HG03095 (cell line): Measurements from ENCODE around the gene HMBS.

ENCODE experiments used
- ATAC-seq: cut with Tn5 transposase; IDR thresholded peaks from one replicate; pipeline ENCODE4 v1.9.1; 2021; ENCODE audit warnings: moderate library complexity; ENCODE audit not compliant: unreplicated experiment

HMBS gene

DNA sequence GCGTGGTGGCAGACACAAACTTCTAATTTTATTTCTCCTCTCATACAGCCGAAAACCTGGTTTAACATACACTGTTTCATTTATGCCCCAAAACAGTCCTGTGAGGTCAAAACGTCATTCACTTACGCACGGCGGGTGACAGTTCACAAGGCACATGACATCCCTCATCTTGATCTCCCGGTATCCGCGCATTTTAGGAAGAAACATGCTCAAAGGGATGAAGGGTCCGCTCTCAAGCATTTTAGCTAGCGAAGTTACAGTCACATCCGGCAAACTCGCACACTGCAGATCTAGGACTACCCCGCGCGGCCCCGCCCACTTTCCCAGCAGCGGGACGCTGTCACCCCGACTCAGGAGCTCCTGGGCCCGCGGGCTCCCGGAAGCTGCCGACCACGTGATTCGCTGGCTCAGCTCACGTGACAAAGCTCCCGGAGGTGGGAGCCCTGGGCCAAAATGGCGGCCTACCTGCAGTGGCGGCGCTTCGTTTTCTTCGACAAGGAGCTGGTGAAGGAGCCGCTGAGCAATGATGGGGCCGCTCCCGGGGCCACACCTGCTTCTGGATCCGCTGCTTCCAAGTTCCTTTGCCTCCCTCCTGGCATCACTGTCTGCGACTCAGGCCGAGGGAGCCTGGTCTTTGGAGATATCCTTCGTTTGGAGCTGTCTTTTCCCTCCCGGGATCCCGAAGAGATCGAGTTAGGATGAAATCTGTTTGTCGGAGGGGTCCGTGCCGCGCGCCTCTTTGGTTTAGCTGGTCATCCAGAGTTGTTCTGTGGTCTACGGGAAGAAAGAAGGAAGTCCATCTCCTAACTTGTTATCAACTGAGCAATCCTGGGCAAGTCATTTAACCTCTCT lies 17.1 kb upstream of the HMBS start, which contains the start of gene VPS11:
Gene VPS11 (plus strand): TSS at position 448 of the 852 bp plus-strand sequence. CDS start 6 bp downstream, at position 454.
- peak; percentile 88 for ATAC-seq

DNA sequence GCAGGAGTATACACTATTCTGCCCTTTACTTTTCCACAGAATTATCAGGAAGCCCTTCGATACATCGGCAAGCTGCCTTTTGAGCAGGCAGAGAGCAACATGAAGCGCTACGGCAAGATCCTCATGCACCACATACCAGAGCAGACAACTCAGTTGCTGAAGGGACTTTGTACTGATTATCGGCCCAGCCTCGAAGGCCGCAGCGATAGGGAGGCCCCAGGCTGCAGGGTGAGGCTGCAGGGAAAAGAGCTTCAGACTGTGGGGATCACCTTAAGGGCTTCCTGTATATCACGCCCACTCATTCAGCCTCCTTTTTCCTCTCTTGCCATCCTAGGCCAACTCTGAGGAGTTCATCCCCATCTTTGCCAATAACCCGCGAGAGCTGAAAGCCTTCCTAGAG lies 6.8 kb upstream of the HMBS start:
- no peak for ATAC-seq

- ATAC-seq = no peak
Measured at GRCh38 chr11:119078675-119079420, 5.8 kb upstream of the HMBS start.

- ATAC-seq = no peak
Measured at GRCh38 chr11:119081682-119082260, 2.9 kb upstream of the HMBS start.

DNA sequence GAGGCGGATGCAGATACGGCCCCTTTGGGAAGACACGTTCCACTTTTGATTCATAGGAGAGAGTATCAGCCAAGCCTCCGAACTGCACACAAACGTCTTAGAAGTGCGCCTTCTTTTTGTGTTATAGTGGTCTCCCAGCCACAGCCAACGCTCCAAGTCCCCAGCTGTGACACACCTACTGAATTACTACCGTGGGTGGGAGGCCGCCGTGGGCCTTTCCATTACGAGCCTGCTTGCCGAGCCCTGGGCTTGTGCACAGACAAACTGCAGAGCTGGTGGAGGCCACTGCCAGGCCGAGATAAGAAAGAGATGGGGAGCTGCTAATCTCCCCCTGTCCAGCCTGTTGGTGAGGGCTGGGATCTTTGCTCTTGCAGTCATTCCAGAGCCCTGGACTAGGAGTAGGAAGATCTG lies 761 bp downstream of the HMBS start:
- ATAC-seq = peak; percentile 20

GRCh38 chr11:119087123-119087522 lies 2.4 kb downstream of the HMBS start:
- no peak for ATAC-seq

DNA sequence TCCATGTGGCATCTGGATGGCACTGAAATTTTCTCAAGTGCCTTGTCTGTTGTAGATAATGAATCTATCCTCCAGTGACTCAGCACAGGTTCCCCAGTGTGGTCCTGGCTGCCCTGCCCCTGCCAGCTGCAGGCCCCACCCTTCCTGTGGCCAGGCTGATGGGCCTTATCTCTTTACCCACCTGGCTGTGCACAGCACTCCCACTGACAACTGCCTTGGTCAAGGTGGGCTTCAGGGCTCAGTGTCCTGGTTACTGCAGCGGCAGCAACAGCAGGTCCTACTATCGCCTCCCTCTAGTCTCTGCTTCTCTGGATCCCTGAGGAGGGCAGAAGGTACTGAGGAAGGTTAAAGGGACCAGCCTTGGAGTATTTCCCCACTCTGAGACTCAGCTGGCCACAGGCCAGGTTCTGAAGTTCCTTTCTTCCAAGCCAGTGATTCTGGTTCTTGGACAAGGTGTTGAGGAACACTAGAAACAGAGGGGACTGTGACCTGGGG lies 3.1 kb downstream of the HMBS start:
- no peak for ATAC-seq

- ATAC-seq = no peak
Measured at GRCh38 chr11:119088406-119088805, 3.7 kb downstream of the HMBS start.

DNA sequence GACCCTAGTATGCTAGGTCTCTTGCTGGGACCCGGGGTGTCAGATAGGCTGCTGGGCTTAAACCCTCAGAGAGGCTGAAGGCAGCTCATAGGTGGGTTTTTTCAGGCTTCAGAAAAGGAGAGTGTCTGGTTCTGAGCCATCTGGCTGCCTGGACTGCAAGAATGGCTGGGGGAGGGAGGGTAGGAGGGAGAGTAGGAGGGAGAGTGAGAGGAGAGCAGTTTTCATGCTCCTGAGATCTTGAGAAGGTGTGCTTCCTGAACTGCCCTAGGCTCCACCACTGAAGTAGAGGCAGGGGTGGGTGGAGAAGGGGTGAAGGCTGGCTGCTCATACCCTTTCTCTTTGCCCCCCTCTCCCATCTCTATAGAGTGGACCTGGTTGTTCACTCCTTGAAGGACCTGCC lies 4.6 kb downstream of the HMBS start:
- ATAC-seq = no peak

GRCh38 chr11:119091178-119091577 lies 6.5 kb downstream of the HMBS start:
- ATAC-seq = no peak

- ATAC-seq = no peak
Measured at GRCh38 chr11:119091966-119092879, 7.5 kb downstream of the HMBS start.

- ATAC-seq = no peak
Measured at GRCh38 chr11:119092880-119093842, 8.5 kb downstream of the HMBS start.

DNA sequence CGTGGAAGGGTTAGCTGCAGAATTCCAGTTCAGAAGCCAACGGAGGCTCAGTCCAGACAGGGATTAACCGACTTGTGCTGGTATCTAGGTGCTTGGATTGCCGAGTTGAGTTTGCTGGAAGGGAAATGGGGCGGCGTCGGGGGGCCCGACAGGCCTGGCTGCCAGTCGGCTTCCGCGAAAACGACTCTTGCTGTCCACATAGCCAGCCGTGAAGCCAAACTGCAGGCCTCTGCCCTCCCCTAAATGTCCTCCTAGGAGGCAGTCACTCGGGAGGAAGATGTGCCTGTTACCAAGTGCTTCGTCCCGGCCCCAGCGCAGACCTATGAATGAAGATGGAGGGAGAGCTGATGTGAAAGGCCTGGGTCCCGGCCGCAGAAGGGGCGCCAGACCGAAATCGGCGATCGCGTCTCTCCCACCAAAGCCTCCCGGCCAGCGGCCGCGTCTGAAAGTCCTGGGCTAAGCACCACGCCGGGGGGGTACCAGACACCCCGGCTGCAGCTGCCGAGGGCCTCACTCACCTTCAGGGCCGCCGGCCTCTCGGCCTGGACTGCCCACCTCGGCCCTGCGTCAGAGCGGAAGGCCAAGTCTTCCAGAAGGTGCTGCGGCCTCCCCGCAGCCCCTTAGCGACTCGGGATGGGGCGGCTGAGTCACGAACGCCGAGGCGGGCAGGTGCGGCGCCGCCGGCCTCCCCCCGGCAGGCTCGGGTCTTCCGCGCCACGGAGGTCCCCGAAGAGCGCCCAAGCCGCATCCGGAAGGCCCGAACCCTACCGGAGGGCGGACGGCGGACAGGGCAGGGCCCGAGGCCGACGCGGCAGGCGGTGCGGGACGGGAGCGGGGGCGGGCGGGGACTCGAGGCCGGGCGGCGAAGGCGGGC lies 9.5 kb downstream of the HMBS start:
- peak; percentile 8 for ATAC-seq

- peak; percentile 32 for ATAC-seq
Measured at GRCh38 chr11:119094816-119095065, 10.1 kb downstream of the HMBS start.

DNA sequence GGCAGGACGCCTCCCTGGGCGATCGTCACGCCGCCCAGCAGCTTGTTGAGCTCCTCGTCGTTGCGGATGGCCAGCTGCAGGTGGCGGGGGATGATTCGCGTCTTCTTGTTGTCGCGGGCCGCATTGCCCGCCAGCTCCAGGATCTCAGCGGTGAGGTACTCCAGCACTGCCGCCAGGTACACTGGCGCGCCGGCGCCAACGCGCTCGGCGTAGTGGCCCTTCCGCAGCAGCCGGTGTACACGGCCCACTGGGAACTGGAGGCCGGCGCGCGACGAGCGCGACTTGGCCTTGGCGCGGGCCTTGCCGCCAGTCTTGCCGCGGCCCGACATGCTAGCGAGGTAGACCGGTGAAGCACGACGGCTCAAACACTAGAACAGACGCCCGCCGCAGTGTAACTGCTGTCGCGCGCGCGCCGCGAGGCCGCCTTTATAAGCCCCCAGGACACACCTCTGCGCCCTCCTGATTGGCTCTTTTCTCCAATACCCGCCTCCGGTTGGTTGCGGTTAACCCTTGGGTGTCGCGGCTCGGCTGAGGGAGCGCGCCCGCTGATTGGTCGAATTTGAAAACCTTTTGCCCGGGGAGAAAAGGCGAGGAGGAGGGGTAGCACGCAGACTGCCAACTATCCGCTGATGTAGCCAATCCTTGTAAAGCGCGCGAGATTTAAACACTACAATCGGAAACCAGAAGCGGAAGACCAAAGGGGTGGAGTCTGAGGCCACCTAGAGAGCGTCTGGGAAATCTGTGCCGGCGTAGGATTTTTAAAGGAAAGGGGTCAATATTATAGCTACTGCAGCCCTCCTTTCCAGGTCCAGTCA lies 10.6 kb downstream of the HMBS start:
- peak; percentile 72 for ATAC-seq

- no peak for ATAC-seq
Measured at GRCh38 chr11:119099711-119100110, 15.0 kb downstream of the HMBS start.

GRCh38 chr11:119100246-119100970 lies 15.7 kb downstream of the HMBS start:
- ATAC-seq = no peak
